ENCODE data around the gene RASL10A. TPM values are rescaled to one million over a fixed set of nuclear protein-coding genes. Genes with fewer than 3 reads are reported as not detected.

Gene RASL10A
- total RNA-seq, 2 experiments from 2014 or later: 0.58 TPM; not detected in 1

GRCh38 chr22:29265305-29265704 is 50.2 kb downstream of the RASL10A start:
- peaks cover 18% of the 10 kb centered on the region for H3K4me1 Mint-ChIP-seq

DNA sequence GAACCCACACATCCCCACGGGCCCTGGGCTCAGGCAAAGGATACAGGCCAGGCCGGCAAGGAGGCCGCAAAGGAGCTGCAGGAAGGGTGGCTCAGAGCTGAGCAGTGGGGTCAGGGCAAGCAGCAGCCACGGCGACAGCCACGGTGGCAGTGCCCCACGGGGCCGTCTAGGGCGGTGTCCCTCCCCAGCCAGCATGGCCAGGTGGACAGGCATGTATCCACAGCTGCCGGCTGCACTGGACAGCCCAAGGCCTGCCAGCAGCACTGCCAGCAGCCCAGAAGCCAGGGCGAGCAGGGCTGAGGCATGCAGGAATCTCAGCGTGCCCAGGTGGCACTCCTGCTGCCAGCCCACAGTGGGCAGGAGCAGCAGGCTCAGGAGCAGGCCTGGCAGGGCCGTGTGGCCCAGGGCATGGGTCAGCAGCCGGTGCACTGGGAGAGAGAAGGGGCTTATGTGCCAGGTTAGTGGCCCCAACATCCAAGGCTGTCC is 51.7 kb downstream of the RASL10A start:
- H3K36me3 Mint-ChIP-seq: peaks cover 20% of the 10 kb centered on the region
- no peak overlapping the region for H3K4me3 Mint-ChIP-seq
- H3K9me3 Mint-ChIP-seq: no peaks in the 10 kb centered on the region
- H3K4me1 Mint-ChIP-seq: peaks cover 12% of the 10 kb centered on the region
- no peak for DNase-seq
- H3K27me3 Mint-ChIP-seq: peaks cover 5% of the 10 kb centered on the region
- H3K27ac Mint-ChIP-seq: no peak overlapping the region

More at GRCh38 chr22:29265305-29265704, 50.2 kb downstream of the RASL10A start:
- Mint-ChIP-seq H3K27me3 (peaks cover 5% of the 10 kb centered on the region), H3K9me3 (no peaks in the 10 kb centered on the region), H3K4me3 (no peak overlapping the region), H3K27ac (no peak overlapping the region), H3K36me3 (peaks cover 32% of the 10 kb centered on the region)
- DNase-seq: no peak

Other genes starting within 250 kb of the RASL10A start
- under 1 TPM; 0.28 to 0.29 TPM for gene KREMEN1, start 242.7 kb downstream of the RASL10A start, total RNA-seq
- not detected for gene EMID1, start 109.8 kb downstream of the RASL10A start, total RNA-seq
- 10 to 100 TPM; 32.4 to 33.1 TPM for gene RHBDD3, start 47.7 kb downstream of the RASL10A start, total RNA-seq
- gene EWSR1, start 47.4 kb downstream of the RASL10A start, total RNA-seq: 100 to 1,000 TPM; 369 to 377 TPM
- 1 to 10 TPM; 1.1 to 1.4 TPM for gene GAS2L1, start 9.0 kb downstream of the RASL10A start, total RNA-seq
- gene AP1B1, start 72.9 kb upstream of the RASL10A start, total RNA-seq: 10 to 100 TPM; 66.5 to 72.0 TPM
- gene RFPL1, start 122.9 kb upstream of the RASL10A start, total RNA-seq: not detected
- gene NEFH, start 164.5 kb upstream of the RASL10A start, total RNA-seq: 1 to 10 TPM; 8.1 to 8.7 TPM
- 10 to 100 TPM; 63.9 to 71.7 TPM for gene THOC5, start 238.1 kb upstream of the RASL10A start, total RNA-seq

All from activated naive CD8-positive, alpha-beta T cell treated with anti-CD3 and anti-CD28 coated beads for 36 hours (primary cell).